Fibroblast of skin of left biceps (primary cell): ENCODE data around the gene PPIF.
A peak's percentile ranks its signal among the peaks of the same experiment; 100 is the strongest.

Experiments used
- DNase-seq, 2 experiments: peaks; one replicate each; pipeline ENCODE4 v3.0.0-alpha.2; 2013; ENCODE audit warnings: low read depth in 2 of 2

The PPIF gene

GRCh38 chr10:79349072-79349491 lies 1.8 kb downstream of the PPIF start:
- DNase-seq, result no peak

GRCh38 chr10:79349766-79350406 lies 2.6 kb downstream of the PPIF start:
- DNase-seq, result no peak

GRCh38 chr10:79350407-79351154 lies 3.3 kb downstream of the PPIF start:
- DNase-seq, result no peak

DNA sequence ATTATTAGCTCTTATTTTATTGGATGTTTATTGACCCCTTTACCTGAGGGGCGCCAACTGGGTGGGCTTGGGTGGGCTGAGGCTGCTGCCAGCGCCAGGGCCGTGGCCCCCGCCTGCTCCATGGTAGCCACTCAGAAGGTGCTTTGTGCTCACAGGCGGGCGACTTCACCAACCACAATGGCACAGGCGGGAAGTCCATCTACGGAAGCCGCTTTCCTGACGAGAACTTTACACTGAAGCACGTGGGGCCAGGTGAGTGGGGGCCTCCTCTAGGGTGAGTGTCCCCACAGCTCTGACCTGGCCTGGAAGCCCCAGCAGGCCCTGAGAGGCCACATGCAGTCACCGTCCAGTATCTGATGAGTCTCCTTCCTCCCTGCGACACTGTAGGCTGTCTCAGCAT lies 4.1 kb downstream of the PPIF start:
- DNase-seq, result no peak

DNA sequence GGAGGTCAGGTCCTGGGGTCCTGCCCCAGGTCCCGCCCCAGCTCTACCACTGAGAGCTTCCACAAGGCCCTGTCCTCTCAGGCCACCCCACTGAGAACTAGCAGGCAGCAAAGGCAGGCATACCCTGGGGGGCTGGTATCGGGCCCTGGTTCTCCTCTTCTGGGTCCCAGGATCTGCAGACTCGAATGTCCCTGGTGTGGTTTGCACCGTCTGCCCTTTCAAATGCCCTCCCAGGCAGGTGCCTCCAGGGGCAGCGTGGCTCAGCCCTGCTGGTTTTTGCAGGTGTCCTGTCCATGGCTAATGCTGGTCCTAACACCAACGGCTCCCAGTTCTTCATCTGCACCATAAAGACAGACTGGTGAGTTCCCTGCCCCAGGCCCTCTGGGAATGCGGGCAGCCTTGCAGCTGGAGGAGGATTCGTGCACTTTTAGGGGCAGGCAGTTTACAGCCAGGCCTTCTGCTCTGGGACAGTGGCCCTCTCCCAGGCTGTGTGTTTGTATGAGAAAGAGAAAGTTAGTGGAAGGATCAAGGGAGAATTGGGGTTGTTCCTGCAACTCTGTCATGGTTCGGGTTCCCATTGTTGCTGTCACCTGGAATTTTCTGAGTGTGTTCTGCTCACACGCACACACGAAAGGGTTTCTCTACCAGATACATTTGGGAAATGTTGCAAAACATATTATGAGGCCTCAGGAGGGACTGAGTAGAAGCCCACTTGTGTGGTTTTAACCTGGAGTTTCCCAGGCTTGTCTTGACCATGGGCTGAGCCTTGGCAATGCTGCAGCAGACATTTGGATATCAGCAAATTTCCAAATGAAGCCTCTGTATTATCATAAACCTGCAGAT lies 5.0 kb downstream of the PPIF start:
- DNase-seq, result no peak

DNA sequence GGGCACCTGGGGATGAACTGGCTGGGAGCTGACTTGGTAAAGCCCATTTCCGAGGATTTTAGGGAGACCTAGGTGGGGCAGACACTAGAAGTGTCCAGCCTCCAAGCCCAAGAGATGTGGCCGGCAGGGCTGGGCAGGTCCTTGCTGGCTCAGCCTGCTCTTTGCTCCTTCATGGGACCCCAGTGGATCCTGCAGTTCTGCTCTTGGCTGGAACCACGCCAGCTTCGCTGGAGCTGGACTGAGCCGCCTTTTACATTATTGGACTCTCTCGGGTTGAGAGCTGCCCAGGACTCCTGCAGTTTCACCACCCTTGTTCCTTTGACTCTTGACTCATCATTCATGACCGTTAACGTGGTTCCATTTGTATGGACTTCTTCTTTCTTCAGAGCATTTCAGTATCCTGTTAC lies 5.7 kb downstream of the PPIF start:
- no peak for DNase-seq

DNA sequence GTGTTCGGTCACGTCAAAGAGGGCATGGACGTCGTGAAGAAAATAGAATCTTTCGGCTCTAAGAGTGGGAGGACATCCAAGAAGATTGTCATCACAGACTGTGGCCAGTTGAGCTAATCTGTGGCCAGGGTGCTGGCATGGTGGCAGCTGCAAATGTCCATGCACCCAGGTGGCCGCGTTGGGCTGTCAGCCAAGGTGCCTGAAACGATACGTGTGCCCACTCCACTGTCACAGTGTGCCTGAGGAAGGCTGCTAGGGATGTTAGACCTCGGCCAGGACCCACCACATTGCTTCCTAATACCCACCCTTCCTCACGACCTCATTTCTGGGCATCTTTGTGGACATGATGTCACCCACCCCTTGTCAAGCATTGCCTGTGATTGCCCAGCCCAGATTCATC lies 6.5 kb downstream of the PPIF start:
- DNase-seq, result no peak

- DNase-seq, result no peak
Observed at GRCh38 chr10:79354141-79354540, 6.9 kb downstream of the PPIF start.

- DNase-seq, result no peak
Observed at GRCh38 chr10:79354615-79355014, 7.3 kb downstream of the PPIF start.

DNA sequence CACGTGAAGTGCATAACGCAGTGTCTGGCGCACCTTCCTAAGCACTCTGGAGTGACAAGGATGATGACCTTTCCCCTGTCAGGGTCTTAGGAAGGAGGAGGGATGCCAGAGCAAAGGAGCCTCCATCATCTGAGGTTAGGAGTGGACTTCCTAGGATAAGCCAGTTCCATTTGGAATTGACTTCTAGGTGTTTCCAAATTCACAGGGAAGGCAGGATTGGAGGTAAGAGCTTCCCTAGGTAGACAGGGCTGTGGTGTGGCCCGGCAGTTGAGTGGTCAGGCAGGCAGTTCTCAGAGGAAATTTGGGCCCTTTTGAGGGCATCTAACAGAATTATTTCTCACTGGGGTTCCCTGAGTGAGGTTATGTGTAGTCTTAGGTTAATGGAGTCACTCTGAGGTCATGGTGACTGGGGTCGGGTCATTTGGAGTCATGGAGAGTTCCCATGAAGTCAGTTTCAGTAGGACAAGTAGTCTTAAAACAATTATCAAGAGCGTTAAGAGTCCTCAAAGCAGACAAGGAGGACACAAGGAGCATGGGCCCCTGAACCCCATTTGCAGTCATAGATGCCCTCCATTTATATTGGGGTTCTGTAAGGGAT lies 8.2 kb downstream of the PPIF start:
- DNase-seq, result no peak

DNA sequence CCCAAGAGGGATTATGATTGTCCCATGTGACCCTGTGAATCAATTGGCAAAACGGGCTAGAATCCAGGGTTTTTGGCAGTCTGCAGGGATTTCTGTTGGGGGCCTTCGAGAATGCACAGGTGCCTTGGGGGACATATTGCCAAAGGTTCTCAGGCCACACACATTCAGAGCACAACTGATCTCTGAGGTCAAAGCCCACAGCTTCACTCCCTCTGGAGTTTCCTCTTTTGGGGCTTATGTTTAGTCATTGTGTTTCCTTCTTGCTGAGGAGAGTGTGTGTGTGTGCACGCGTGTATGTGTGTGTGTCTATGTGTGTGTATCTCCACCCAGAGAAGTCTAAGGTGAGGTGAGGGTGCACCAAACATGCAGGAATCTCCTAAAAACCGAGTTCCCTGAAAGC lies 8.8 kb downstream of the PPIF start:
- no peak for DNase-seq

GRCh38 chr10:79357180-79357579 lies 9.9 kb downstream of the PPIF start:
- DNase-seq, result no peak

- no peak for DNase-seq
Observed at GRCh38 chr10:79358811-79359210, 11.5 kb downstream of the PPIF start.

DNA sequence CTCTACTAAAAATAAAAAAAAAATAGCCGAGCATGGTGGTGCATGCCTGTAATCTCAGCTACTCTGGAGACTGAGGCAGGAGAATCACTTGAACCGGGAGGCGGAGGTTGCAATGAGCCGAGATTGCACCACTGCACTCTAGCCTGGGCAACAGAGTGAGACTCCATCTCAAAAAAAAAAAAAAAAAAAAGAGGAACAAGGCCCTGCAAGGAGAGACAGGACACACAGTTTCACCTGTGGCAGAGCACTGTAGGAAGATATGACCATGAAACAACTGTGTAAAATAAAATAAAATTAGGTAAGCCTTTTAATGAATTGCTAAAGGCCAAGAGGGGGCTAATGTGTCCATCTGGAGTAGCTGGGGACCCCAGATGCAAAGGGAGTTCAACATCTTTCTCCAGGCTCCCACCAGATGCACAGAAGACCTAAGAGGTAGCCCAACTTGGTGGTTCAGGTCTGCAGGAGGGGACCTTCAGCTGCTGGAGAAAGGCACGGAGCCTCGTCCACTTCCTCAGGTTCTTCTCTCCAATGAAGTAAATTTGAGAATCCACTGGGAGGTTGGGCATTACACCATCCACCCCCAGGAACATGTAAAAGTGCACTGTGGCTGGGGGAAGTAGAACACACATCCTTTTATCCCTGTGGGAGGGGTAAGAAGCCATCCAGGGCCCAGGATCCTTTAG lies 12.7 kb downstream of the PPIF start:
- DNase-seq, result no peak

GRCh38 chr10:79360499-79361342 lies 13.5 kb downstream of the PPIF start:
- no peak for DNase-seq

DNA sequence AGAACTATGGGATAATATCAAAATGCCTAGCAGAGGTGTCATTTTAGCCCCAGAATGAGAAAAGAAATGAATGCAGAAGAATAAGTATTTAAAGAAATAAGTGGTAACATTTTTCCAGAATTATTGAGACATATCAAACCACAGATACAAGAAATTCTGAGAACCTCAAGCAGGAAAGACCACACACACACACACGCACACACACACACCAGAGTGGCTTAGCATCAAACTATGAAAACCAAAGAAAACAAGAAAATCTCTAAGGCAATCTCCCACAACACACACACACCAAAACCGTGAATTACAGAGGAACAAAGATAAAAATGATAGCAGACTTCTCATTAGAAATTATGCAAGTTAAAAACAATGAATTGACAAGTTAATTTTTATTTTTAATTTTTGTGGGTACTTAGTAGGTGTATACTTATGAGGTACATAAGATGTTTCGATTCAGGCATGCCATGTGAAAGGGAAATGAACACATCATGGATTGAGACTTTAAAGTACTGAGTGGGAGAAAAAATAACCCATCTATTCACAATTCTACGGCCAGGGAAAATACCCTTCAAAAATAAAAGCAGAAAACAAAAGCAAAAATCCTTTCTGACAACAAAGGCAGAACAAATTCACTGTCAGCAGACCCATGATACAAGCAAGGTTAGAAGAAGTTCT lies 14.6 kb downstream of the PPIF start:
- DNase-seq, result peak in 1 of 2 experiments; percentile 17

- peak in 1 of 2 experiments; percentile 15 for DNase-seq
Observed at GRCh38 chr10:79367426-79368189, 20.3 kb downstream of the PPIF start.

GRCh38 chr10:79372871-79373270 lies 25.6 kb downstream of the PPIF start:
- no peak for DNase-seq
